ENCODE results near the gene BAZ2B. TPM values are rescaled to one million over a fixed set of nuclear protein-coding genes. Genes with fewer than 3 reads are reported as not detected.

The BAZ2B gene
- polyA plus RNA-seq, 2 of the 4 experiments (the other 2 are of a cell fraction), result 19.6 to 50.6 TPM

- TF ChIP-seq CHD4 (IDR thresholded peaks at IDR 0.05; ENCODE audit: borderline replicate concordance) (no peak), RNF2 (IDR thresholded peaks at IDR 0.05; ENCODE audit: borderline replicate concordance, low read depth) (no peak), NPAS2 (CRISPR knock-in tag; IDR thresholded peaks at IDR 0.05; ENCODE audit: borderline replicate concordance) (no peak; the same call in 1 of the 2 replicates), BHLHE40 (IDR thresholded peaks at IDR 0.05; ENCODE audit: low read depth, low read length) (no peak), MAX (IDR thresholded peaks at IDR 0.05) (peak; percentile 77; the same call in 1 of the 2 replicates), HES2 (IDR thresholded peaks at IDR 0.05) (no peak), EHF (CRISPR knock-in tag; IDR thresholded peaks at IDR 0.05) (no peak)
These were observed 329.5 kb downstream of the BAZ2B start (continued) for GRCh38 chr2:159286709-159287441.

GRCh38 chr2:159285929-159286708 is 330.2 kb downstream of the BAZ2B start, which contains the start of gene WDSUB1:
WDSUB1 (minus strand) TSS chr2:159286703; CDS start chr2:159283069, 3,634 bp downstream.
- H3K4me3 ChIP-seq, result peak within 1 kb of the TSS; percentile 74
- FAIRE-seq (no peak), ATAC-seq (peak; percentile 54 to 58), DNase-seq (ENCODE audit: low read depth in 1 of 2, low spot score in 1 of 2) (peak in 1 of 2 experiments; percentile 39)
- CTCF ChIA-PET, result interaction anchor here (0.6 to 1.2 kb wide), 6 partner anchors 8 to 132 kb away, joined by 3 read pairs; no protein-coding TSS in a partner anchor
- H3K4me1 ChIP-seq, result peaks cover 24% of the 10 kb centered on the region
- POLR2A ChIA-PET, result interaction anchor here (0.7 to 2.6 kb wide), 6 partner anchors 36 to 430 kb away, joined by 3 to 13 read pairs (median 3); partner anchors contain the start of gene MARCHF7
- peak within 1 kb of the TSS; percentile 89 for H3K4me2 ChIP-seq
- no peaks in the 10 kb centered on the region for H3K9me3 ChIP-seq
- H3K27ac ChIP-seq, result peak within 1 kb of the TSS; percentile 88 to 96
- TF ChIP-seq RARB (CRISPR knock-in tag; IDR thresholded peaks at IDR 0.05) (no peak), USF2 (IDR thresholded peaks at IDR 0.05) (peak; percentile 36), FOSL2 (IDR thresholded peaks at IDR 0.05) (no peak), FOSL2 (CRISPR knock-in tag; IDR thresholded peaks at IDR 0.05) (no peak), KDM5A (IDR thresholded peaks at IDR 0.05) (no peak), BHLHE40 (IDR thresholded peaks at IDR 0.05; ENCODE audit: low read depth, low read length) (peak; percentile 51), MYC (IDR thresholded peaks at IDR 0.05; ENCODE audit: borderline replicate concordance, low read length) (no peak; the same call in 1 of the 2 replicates), CTCF (IDR thresholded peaks at IDR 0.05) (no peak), E2F6 (IDR thresholded peaks at IDR 0.05; ENCODE audit: borderline replicate concordance, low read depth) (peak; percentile 78), RAD21 (conservative IDR thresholded peaks at IDR 0.05 in 1 of 2, IDR thresholded peaks at IDR 0.05 in 1 of 2) (no peak), MAX (IDR thresholded peaks at IDR 0.05) (peak; percentile 73), PHF8 (IDR thresholded peaks at IDR 0.05; ENCODE audit: borderline replicate concordance, low read depth) (peak; percentile 93)
- WGBS (ENCODE audit: missing lambda C conversion rate), result 11% methylated on average over 11 of the region's 64 CpGs

Measured in A549 (cell line).